Transverse colon (tissue), 4 donors: ENCODE measurements around the gene STOX2.

Experiments
- CTCF ChIP-seq, 5 experiments: fragments of 200-600 bp in 3 of 5; fragments of 450-650 bp in 2 of 5; sonication (generic) in 3 of 5; IDR thresholded peaks; 1 replicate in 2 of 5; 2 replicates in 3 of 5; pipeline ENCODE4 v1.5.1; 2016 to 2017; ENCODE audit warnings: antibody characterized with exemption in 5 of 5, inconsistent platforms in 3 of 5, mild to moderate bottlenecking in 2 of 5, moderate library complexity in 1 of 5
- EP300 ChIP-seq: sonication (generic); formaldehyde crosslinking; IDR thresholded peaks from one replicate; pipeline ENCODE4 v1.6.1; 2017; ENCODE audit warnings: antibody characterized with exemption, low read depth
- POLR2A ChIP-seq: fragments of 450-650 bp; IDR thresholded peaks from one replicate; pipeline ENCODE4 v1.6.1; 2016; ENCODE audit warnings: antibody characterized with exemption, mild to moderate bottlenecking, moderate library complexity
- POLR2AphosphoS5 ChIP-seq, 3 donors: sonication (generic); formaldehyde crosslinking; IDR thresholded peaks; one replicate each; pipeline ENCODE4 v1.6.1; 2016; ENCODE audit warnings: antibody characterized with exemption in 3 of 3

GRCh38 chr4:183863155-183863825 lies 41.8 kb upstream of the STOX2 start:
- TF ChIP-seq CTCF (IDR thresholded peaks at IDR 0.05) (no peak), POLR2A (no peak), POLR2AphosphoS5 (IDR thresholded peaks at IDR 0.05) (no peak), EP300 (no peak)
